B cell (primary cell): ENCODE results near the gene MYL5. TPM values are rescaled to one million over a fixed set of nuclear protein-coding genes. Genes with fewer than 3 reads are reported as not detected.

Experiments used
- ATAC-seq: fragments of 200-7000 bp; cut with Tn5 transposase; one replicate; pipeline ENCODE4 v1.10.0; 2021; ENCODE audit warnings: low read depth, mild to moderate bottlenecking, moderate number of reproducible peaks, moderate library complexity
- CTCF ChIA-PET: fragments of 350-600 bp; sonication (Branson Sonifier 250); formaldehyde crosslinking; loops from one replicate; lab custom pipeline; 2021; ENCODE audit warnings: antibody characterized with exemption, inconsistent platforms; lab: Charles Lee
- POLR2A ChIA-PET: fragments of 350-600 bp; sonication (Branson Sonifier 250); formaldehyde crosslinking; loops from one replicate; lab custom pipeline; 2021; ENCODE audit warnings: antibody characterized with exemption; lab: Charles Lee
- DNase-seq: peaks from one replicate; pipeline ENCODE4 v3.0.0; 2013
- H2AFZ ChIP-seq: 2 replicates; pipeline ENCODE4 v1.6.1; 2012; ENCODE audit warnings: mild to moderate bottlenecking, low read depth, low read length; ENCODE audit not compliant: insufficient read depth, poor library complexity, severe bottlenecking
- H3K27ac ChIP-seq, 2 donors: 1 replicate in 1 of 2; 2 replicates in 1 of 2; pipeline ENCODE4 v1.5.1; 2012 to 2013; ENCODE audit warnings: low read length in 2 of 2, mild to moderate bottlenecking in 2 of 2, moderate library complexity in 1 of 2
- H3K27me3 ChIP-seq, 4 experiments: fragments of 200-600 bp in 1 of 4; sonication (generic) in 1 of 4; replicated peaks in 1 of 4; 1 replicate in 2 of 4; 2 replicates in 2 of 4; pipeline versions ENCODE4 v1.6.1 to v1.7.0; 2013 to 2016; ENCODE audit warnings: low read length in 3 of 4, mild to moderate bottlenecking in 2 of 4, mixed read lengths in 1 of 4, moderate library complexity in 1 of 4; ENCODE audit not compliant: insufficient read depth in 4 of 4, control insufficient read depth in 3 of 4; ENCODE audit errors: control extremely low read depth in 1 of 4
- H3K36me3 ChIP-seq, 2 experiments: replicated peaks in 1 of 2; 1 replicate in 1 of 2; 2 replicates in 1 of 2; pipeline versions ENCODE4 v1.6.1 to v1.7.1; 2013; ENCODE audit warnings: low read length in 1 of 2; ENCODE audit not compliant: insufficient read depth in 2 of 2, control insufficient read depth in 1 of 2; ENCODE audit errors: control extremely low read depth in 1 of 2, extremely low read depth in 1 of 2
- H3K4me1 ChIP-seq, 2 donors: fragments of 200-600 bp in 1 of 2; sonication (generic) in 1 of 2; 1 replicate in 1 of 2; 2 replicates in 1 of 2; pipeline versions ENCODE4 v1.5.1 to v1.6.1; 2013 to 2017; ENCODE audit warnings: low read length in 2 of 2; ENCODE audit not compliant: control insufficient read depth in 2 of 2, insufficient read depth in 2 of 2
- H3K4me2 ChIP-seq: replicated peaks from 2 replicates; pipeline ENCODE3; 2012; ENCODE audit warnings: mild to moderate bottlenecking, low read depth, low read length; ENCODE audit not compliant: poor library complexity, severe bottlenecking
- H3K4me3 ChIP-seq, 5 experiments: fragments of 200-600 bp in 1 of 5; sonication (generic) in 1 of 5; 1 replicate in 3 of 5; 2 replicates in 2 of 5; pipeline versions ENCODE4 v1.5.1 to v1.7.0; 2011 to 2016; ENCODE audit warnings: low read length in 4 of 5, mild to moderate bottlenecking in 4 of 5, low read depth in 2 of 5, control low read depth in 1 of 5, moderate library complexity in 1 of 5; ENCODE audit not compliant: insufficient read depth in 1 of 5; ENCODE audit errors: control extremely low read depth in 1 of 5, extremely low read depth in 1 of 5
- H3K79me2 ChIP-seq: fragments of 200-600 bp; sonication (generic); one replicate; pipeline ENCODE4 v1.6.0; 2016; ENCODE audit warnings: low read length; ENCODE audit not compliant: control insufficient read depth, insufficient read depth
- H3K9ac ChIP-seq: fragments of 200-600 bp; sonication (generic); 2 replicates; pipeline ENCODE4 v1.6.1; 2017; ENCODE audit warnings: mild to moderate bottlenecking, low read length, moderate library complexity
- H3K9me3 ChIP-seq, 3 donors: one replicate each; pipeline versions ENCODE4 v1.6.1 to v1.7.1; 2013; ENCODE audit warnings: low read length in 2 of 3; ENCODE audit not compliant: control insufficient read depth in 2 of 3, insufficient read depth in 1 of 3; ENCODE audit errors: control extremely low read depth in 1 of 3
- H4K20me1 ChIP-seq: 2 replicates; pipeline ENCODE4 v1.6.0; 2012; ENCODE audit warnings: mild to moderate bottlenecking, low read length; ENCODE audit not compliant: insufficient read depth, control insufficient read depth, poor library complexity, severe bottlenecking
- H3K27ac Mint-ChIP-seq: one replicate; pipeline ENCODE4 v1.8.0; 2021; ENCODE audit warnings: mixed read lengths
- H3K27me3 Mint-ChIP-seq: one replicate; pipeline ENCODE4 v1.8.0; 2021; ENCODE audit warnings: mixed read lengths
- H3K4me1 Mint-ChIP-seq: one replicate; pipeline ENCODE4 v1.8.0; 2021; ENCODE audit warnings: mixed read lengths
- H3K4me3 Mint-ChIP-seq: one replicate; pipeline ENCODE4 v1.8.0; 2021; ENCODE audit warnings: mixed read lengths
- H3K9me3 Mint-ChIP-seq: one replicate; pipeline ENCODE4 v1.8.0; 2022; ENCODE audit warnings: mixed read lengths; ENCODE audit not compliant: insufficient read depth
- CTCF ChIP-seq: fragments of 200-600 bp; IDR thresholded peaks from one replicate; pipeline ENCODE4 v1.8.0; 2022; ENCODE audit warnings: antibody characterized with exemption, mild to moderate bottlenecking
- EZH2 ChIP-seq: IDR thresholded peaks from 2 replicates; pipeline ENCODE4 v1.6.1; 2012; ENCODE audit warnings: borderline replicate concordance, low read depth, mild to moderate bottlenecking, moderate library complexity, low read length; ENCODE audit not compliant: insufficient read depth, poor library complexity, severe bottlenecking
- WGBS: methylation state at CpG from one replicate; pipeline ENCODE4 v1.1.5; 2013; ENCODE audit warnings: missing lambda C conversion rate; ENCODE audit not compliant: insufficient coverage; 5-methylcytosine and 5-hydroxymethylcytosine counted together
- intact Hi-C: fragments of 100-400 bp; cut with micrococcal nuclease; formaldehyde crosslinking; loops from one replicate; pipeline ENCODE4 v1.10.0; 2022
- polyA plus RNA-seq: library from polyadenylated mRNA; depleted of rRNA; stranded (reverse); fragments of >200 nt; gene quantifications from 2 replicates; pipeline ENCODE4 v1.2.3, GENCODE V29; 2012
- total RNA-seq, 2 donors: library from RNA; stranded (reverse); fragments of 120-200 nt in 1 of 2; gene quantifications; 1 replicate in 1 of 2; 2 replicates in 1 of 2; pipeline versions ENCODE4 v1.2.3 to v1.2.4, GENCODE V29; 2013 to 2022

MYL5 gene
- total and polyA plus RNA-seq, 2 donors (not counting 1 experiment from before 2014, with no cell fraction given) = 16.9 to 38.3 TPM

- no peak overlapping the region for H3K27ac Mint-ChIP-seq
- CTCF ChIA-PET = no interaction called here
- Histone ChIP-seq H3K27ac (no peak overlapping the region), H3K4me2 (no peak overlapping the region), H3K4me1 (peaks cover 32 to 48% of the 10 kb centered on the region in 2 donors), H3K79me2 (peaks cover 10% of the 10 kb centered on the region), H3K9me3 (peaks cover 0 to 10% (median 0%) of the 10 kb centered on the region in 3 donors), H3K27me3 (peaks cover 0 to 2% (median 0%) of the 10 kb centered on the region in 4 experiments), H3K36me3 (no peaks in the 10 kb centered on the region), H3K9ac (no peak overlapping the region), H4K20me1 (no peaks in the 10 kb centered on the region), H2AFZ (no peak overlapping the region), H3K4me3 (no peak overlapping the region)
- 94% methylated on average over 11 of the region's 11 CpGs for WGBS
- peak overlapping the region; percentile 26 for H3K4me3 Mint-ChIP-seq
- POLR2A ChIA-PET = no interaction called here
- H3K27me3 Mint-ChIP-seq = no peaks in the 10 kb centered on the region
- peaks cover 34% of the 10 kb centered on the region for H3K4me1 Mint-ChIP-seq
- H3K9me3 Mint-ChIP-seq = no peaks in the 10 kb centered on the region
- DNase-seq (no peak), ATAC-seq (no peak)
- intact Hi-C loops = loop anchor here (10.0 kb wide), 1 partner anchor 605 kb away; the partner anchor contains the start of gene MAEA
- TF ChIP-seq CTCF = no peak
- TF ChIP-seq EZH2 = no peak
These were observed 5.3 kb downstream of the MYL5 start for GRCh38 chr4:679629-680028.

- Histone ChIP-seq H3K79me2 (peaks cover 5% of the 10 kb centered on the region), H3K36me3 (no peaks in the 10 kb centered on the region), H3K4me3 (peak overlapping the region in 1 of 5 experiments; percentile 53), H3K4me2 (peak overlapping the region; percentile 93), H3K4me1 (peaks cover 28 to 44% of the 10 kb centered on the region in 2 donors), H3K27ac (no peak overlapping the region), H2AFZ (peak overlapping the region; percentile 76), H3K9me3 (peaks cover 0 to 10% (median 0%) of the 10 kb centered on the region in 3 donors), H3K27me3 (peaks cover 0 to 2% (median 0%) of the 10 kb centered on the region in 4 experiments), H3K9ac (peak overlapping the region; percentile 54), H4K20me1 (no peaks in the 10 kb centered on the region)
- peaks cover 35% of the 10 kb centered on the region for H3K4me1 Mint-ChIP-seq
- ATAC-seq (no peak), DNase-seq (no peak)
- ChIA-PET POLR2A (no interaction called here), CTCF (no interaction called here)
- 95% methylated on average over 8 of the region's 9 CpGs for WGBS
- H3K9me3 Mint-ChIP-seq = no peaks in the 10 kb centered on the region
- H3K27me3 Mint-ChIP-seq = peaks cover 2% of the 10 kb centered on the region
- intact Hi-C loops = no loop called here
- no peak overlapping the region for H3K27ac Mint-ChIP-seq
- TF ChIP-seq CTCF (no peak), EZH2 (no peak)
- peak overlapping the region; percentile 71 for H3K4me3 Mint-ChIP-seq
These were observed 5.7 kb downstream of the MYL5 start for GRCh38 chr4:680091-680490.
